DND-41 (cell line): ENCODE measurements around the gene CASP9.

ENCODE experiments used
- ATAC-seq: fragments of 200-7000 bp; cut with Tn5 transposase; 3 replicates; pipeline ENCODE4 v1.9.1; 2021; ENCODE audit warnings: low read depth; ENCODE audit not compliant: insufficient read depth
- DNase-seq: peaks from one replicate; pipeline ENCODE4 v3.0.0-alpha.2; 2020
- H2AFZ ChIP-seq: 2 replicates; pipeline ENCODE4 v1.6.0; 2012; ENCODE audit warnings: low read depth, low read length
- H3K27ac ChIP-seq: 2 replicates; pipeline ENCODE4 v1.5.1; 2012; ENCODE audit warnings: low read length, inconsistent platforms
- H3K27me3 ChIP-seq: fragments of 200-600 bp; sonication (generic); 2 replicates; pipeline ENCODE4 v1.6.0; 2012; ENCODE audit warnings: low read length, mild to moderate bottlenecking, inconsistent platforms; ENCODE audit not compliant: insufficient read depth, poor library complexity
- H3K36me3 ChIP-seq: 2 replicates; pipeline ENCODE4 v1.5.1; 2012; ENCODE audit warnings: low read length, inconsistent platforms; ENCODE audit not compliant: insufficient read depth
- H3K4me1 ChIP-seq: 2 replicates; pipeline ENCODE4 v1.5.1; 2012; ENCODE audit warnings: mild to moderate bottlenecking, low read length; ENCODE audit not compliant: insufficient read depth
- H3K4me2 ChIP-seq: 2 replicates; pipeline ENCODE4 v1.6.0; 2012; ENCODE audit warnings: mild to moderate bottlenecking, moderate library complexity, low read length, inconsistent platforms; ENCODE audit not compliant: insufficient read depth
- H3K4me3 ChIP-seq, 2 experiments: fragments of 200-600 bp in 1 of 2; shearing (Covaris generic) in 1 of 2; 2 replicates each; pipeline ENCODE4 v1.5.1; 2012 to 2016; ENCODE audit warnings: inconsistent platforms in 2 of 2, low read length in 2 of 2, mild to moderate bottlenecking in 2 of 2, low read depth in 1 of 2, moderate library complexity in 1 of 2
- H3K79me2 ChIP-seq: 2 replicates; pipeline ENCODE4 v1.6.0; 2012; ENCODE audit warnings: low read length, inconsistent platforms; ENCODE audit not compliant: insufficient read depth
- H3K9ac ChIP-seq: 2 replicates; pipeline ENCODE4 v1.6.0; 2012; ENCODE audit warnings: low read depth, mild to moderate bottlenecking, inconsistent platforms, low read length, moderate library complexity
- H3K9me3 ChIP-seq: 2 replicates; pipeline ENCODE4 v1.5.1; 2012; ENCODE audit warnings: low read length, moderate library complexity, mild to moderate bottlenecking, inconsistent platforms; ENCODE audit not compliant: insufficient read depth, severe bottlenecking
- H4K20me1 ChIP-seq: 2 replicates; pipeline ENCODE4 v1.6.0; 2012; ENCODE audit warnings: low read length; ENCODE audit not compliant: insufficient read depth
- CTCF ChIP-seq: IDR thresholded peaks from 2 replicates; pipeline ENCODE4 v1.5.1; 2012; ENCODE audit warnings: borderline replicate concordance, low read length, moderate library complexity, mild to moderate bottlenecking; ENCODE audit not compliant: poor library complexity, severe bottlenecking; ENCODE audit errors: extremely low read depth
- EZH2 ChIP-seq: IDR thresholded peaks from 3 replicates; pipeline ENCODE4 v1.6.1; 2012; ENCODE audit warnings: borderline replicate concordance, low read depth, mild to moderate bottlenecking, moderate library complexity, low read length, inconsistent platforms; ENCODE audit not compliant: severe bottlenecking

CASP9 gene

GRCh38 chr1:15510611-15511405 lies 13.2 kb downstream of the CASP9 start:
- Histone ChIP-seq H4K20me1 (no peaks in the 10 kb centered on the region), H3K9me3 (no peaks in the 10 kb centered on the region), H3K4me3 (no peak overlapping the region), H3K79me2 (no peaks in the 10 kb centered on the region), H3K4me1 (peaks cover 8% of the 10 kb centered on the region), H3K27me3 (no peaks in the 10 kb centered on the region), H3K36me3 (no peaks in the 10 kb centered on the region), H3K9ac (no peak overlapping the region), H3K4me2 (no peak overlapping the region), H2AFZ (no peak overlapping the region), H3K27ac (no peak overlapping the region)
- ATAC-seq: no peak
- no peak for DNase-seq
- no peak for TF ChIP-seq EZH2
- no peak for TF ChIP-seq CTCF

- no peak for TF ChIP-seq CTCF
- TF ChIP-seq EZH2: no peak
- H3K4me1 ChIP-seq: no peaks in the 10 kb centered on the region
- H3K27ac ChIP-seq: no peak overlapping the region
- DNase-seq (no peak), ATAC-seq (no peak)
- H3K27me3 ChIP-seq: no peaks in the 10 kb centered on the region
- no peak overlapping the region for H2AFZ ChIP-seq
- no peak overlapping the region for H3K4me3 ChIP-seq
- no peaks in the 10 kb centered on the region for H3K36me3 ChIP-seq
- H3K9ac ChIP-seq: no peak overlapping the region
- no peaks in the 10 kb centered on the region for H4K20me1 ChIP-seq
- H3K4me2 ChIP-seq: no peak overlapping the region
- no peaks in the 10 kb centered on the region for H3K9me3 ChIP-seq
- no peaks in the 10 kb centered on the region for H3K79me2 ChIP-seq
Observed at GRCh38 chr1:15509586-15509985, 14.4 kb downstream of the CASP9 start.

- Histone ChIP-seq H4K20me1 (no peaks in the 10 kb centered on the region), H3K36me3 (no peaks in the 10 kb centered on the region), H3K79me2 (no peaks in the 10 kb centered on the region), H3K4me3 (no peak overlapping the region), H3K4me2 (no peak overlapping the region), H3K27ac (no peak overlapping the region), H3K4me1 (no peaks in the 10 kb centered on the region), H3K9me3 (no peaks in the 10 kb centered on the region), H2AFZ (no peak overlapping the region), H3K9ac (no peak overlapping the region), H3K27me3 (no peaks in the 10 kb centered on the region)
- DNase-seq (no peak), ATAC-seq (no peak)
- TF ChIP-seq EZH2 (no peak), CTCF (no peak)
Observed at GRCh38 chr1:15508700-15509487, 15.1 kb downstream of the CASP9 start.
